Measurements from ENCODE around the gene SLC27A2.
"Not testable (repeated sequence)": the region's sequence is repeated elsewhere in the genome, so short reads cannot be mapped to it uniquely, and the experiment has no call there.

The SLC27A2 gene

GRCh38 chr15:50163719-50164410, 18.1 kb upstream of the SLC27A2 start:
- no peak for DNase-seq (ENCODE audit: low spot score)

- DNase-seq (ENCODE audit: low spot score): no peak
Observed at GRCh38 chr15:50164458-50164857, 17.5 kb upstream of the SLC27A2 start.

- DNase-seq (ENCODE audit: low spot score): no peak
Observed at GRCh38 chr15:50166216-50166615, 15.8 kb upstream of the SLC27A2 start.

GRCh38 chr15:50167110-50167509, 14.9 kb upstream of the SLC27A2 start:
- no peak for DNase-seq (ENCODE audit: low spot score)

GRCh38 chr15:50168379-50168778, 13.6 kb upstream of the SLC27A2 start:
- DNase-seq (ENCODE audit: low spot score): no peak

- no peak for DNase-seq (ENCODE audit: low spot score)
Observed at GRCh38 chr15:50168783-50169411, 13.1 kb upstream of the SLC27A2 start.

- DNase-seq (ENCODE audit: low spot score): not testable (repeated sequence)
Observed at GRCh38 chr15:50172360-50172895, 9.6 kb upstream of the SLC27A2 start.

GRCh38 chr15:50176869-50177268, 5.1 kb upstream of the SLC27A2 start:
- DNase-seq (ENCODE audit: low spot score): no peak

- DNase-seq (ENCODE audit: low spot score): no peak
Observed at GRCh38 chr15:50180091-50180490, 1.9 kb upstream of the SLC27A2 start.

GRCh38 chr15:50180582-50180981, 1.4 kb upstream of the SLC27A2 start:
- no peak for DNase-seq (ENCODE audit: low spot score)

- DNase-seq (ENCODE audit: low spot score): no peak
Observed at GRCh38 chr15:50181201-50181968, 611 bp upstream of the SLC27A2 start.

- DNase-seq (ENCODE audit: low spot score): peak; percentile 37
Observed at GRCh38 chr15:50182219-50183013, 420 bp downstream of the SLC27A2 start.

GRCh38 chr15:50183112-50183794, 1.3 kb downstream of the SLC27A2 start:
- no peak for DNase-seq (ENCODE audit: low spot score)

- no peak for DNase-seq (ENCODE audit: low spot score)
Observed at GRCh38 chr15:50184863-50185504, 3.0 kb downstream of the SLC27A2 start.

- no peak for DNase-seq (ENCODE audit: low spot score)
Observed at GRCh38 chr15:50186090-50186489, 4.1 kb downstream of the SLC27A2 start.

- no peak for DNase-seq (ENCODE audit: low spot score)
Observed at GRCh38 chr15:50186752-50187151, 4.8 kb downstream of the SLC27A2 start.

- no peak for DNase-seq (ENCODE audit: low spot score)
Observed at GRCh38 chr15:50187525-50187924, 5.5 kb downstream of the SLC27A2 start.

GRCh38 chr15:50187997-50188396, 6.0 kb downstream of the SLC27A2 start:
- DNase-seq (ENCODE audit: low spot score): no peak

GRCh38 chr15:50188793-50189192, 6.8 kb downstream of the SLC27A2 start:
- DNase-seq (ENCODE audit: low spot score): not testable (repeated sequence)

- DNase-seq (ENCODE audit: low spot score): no peak
Observed at GRCh38 chr15:50189633-50190032, 7.6 kb downstream of the SLC27A2 start.

- DNase-seq (ENCODE audit: low spot score): no peak
Observed at GRCh38 chr15:50190166-50190570, 8.2 kb downstream of the SLC27A2 start.
